Activated CD8-positive, alpha-beta T cell treated with anti-CD3 and anti-CD28 coated beads for 36 hours (primary cell): ENCODE data around the gene ABHD12. TPM values are rescaled to one million over a fixed set of nuclear protein-coding genes. Genes with fewer than 3 reads are reported as not detected.
"Not testable (repeated sequence)": the region's sequence is repeated elsewhere in the genome, so short reads cannot be mapped to it uniquely, and the experiment has no call there.

ENCODE experiments used
- ATAC-seq: fragments of 200-7000 bp; cut with Tn5 transposase; one replicate; pipeline ENCODE4 v1.10.0; 2021; ENCODE audit warnings: mild to moderate bottlenecking, moderate library complexity
- CTCF ChIA-PET: fragments of 350-600 bp; sonication (Branson Sonifier 250); formaldehyde crosslinking; loops from one replicate; lab custom pipeline; 2021; ENCODE audit warnings: antibody characterized with exemption; lab: Charles Lee
- POLR2A ChIA-PET: fragments of 350-600 bp; sonication (Branson Sonifier 250); formaldehyde crosslinking; loops from one replicate; lab custom pipeline; 2021; ENCODE audit warnings: antibody characterized with exemption; lab: Charles Lee
- DNase-seq: peaks from one replicate; pipeline ENCODE4 v3.0.0-alpha.2; 2020
- H3K27ac Mint-ChIP-seq: one replicate; pipeline ENCODE4 v1.8.0; 2021; ENCODE audit warnings: mild to moderate bottlenecking, mixed read lengths
- H3K27me3 Mint-ChIP-seq: one replicate; pipeline ENCODE4 v1.8.0; 2021; ENCODE audit warnings: mixed read lengths
- H3K36me3 Mint-ChIP-seq: one replicate; pipeline ENCODE4 v1.8.0; 2021; ENCODE audit warnings: low read depth, mixed read lengths
- H3K4me1 Mint-ChIP-seq: one replicate; pipeline ENCODE4 v1.8.0; 2021; ENCODE audit warnings: low read depth, mixed read lengths
- H3K4me3 Mint-ChIP-seq: one replicate; pipeline ENCODE4 v1.8.0; 2021; ENCODE audit warnings: mild to moderate bottlenecking, moderate library complexity, mixed read lengths
- H3K9me3 Mint-ChIP-seq: one replicate; pipeline ENCODE4 v1.8.0; 2021; ENCODE audit warnings: mixed read lengths
- CTCF ChIP-seq: fragments of 200-600 bp; IDR thresholded peaks from one replicate; pipeline ENCODE4 v1.8.0; 2022; ENCODE audit warnings: antibody characterized with exemption, mild to moderate bottlenecking
- intact Hi-C: fragments of 100-400 bp; cut with micrococcal nuclease; formaldehyde crosslinking; loops from one replicate; pipeline ENCODE4 v1.10.0; 2022
- total RNA-seq, 2 experiments: library from RNA; stranded (reverse); gene quantifications; one replicate each; pipeline ENCODE4 v1.2.3, GENCODE V29; 2021

Gene ABHD12
- total RNA-seq, 2 experiments from 2014 or later, result 16.0 to 17.0 TPM

GRCh38 chr20:25269057-25269832, 121.4 kb downstream of the ABHD12 start:
- POLR2A ChIA-PET, result no interaction called here
- Mint-ChIP-seq H3K4me3 (no peak overlapping the region), H3K4me1 (peaks cover 8% of the 10 kb centered on the region), H3K9me3 (no peaks in the 10 kb centered on the region), H3K27me3 (no peaks in the 10 kb centered on the region), H3K27ac (no peak overlapping the region), H3K36me3 (peaks cover 21% of the 10 kb centered on the region)
- DNase-seq (no peak), ATAC-seq (no peak)
- intact Hi-C loops, result no loop called here
- CTCF ChIA-PET, result interaction anchor here (1.5 kb wide), 1 partner anchor 27 kb away, joined by 4 read pairs; no protein-coding TSS in a partner anchor
- TF ChIP-seq CTCF, result no peak

GRCh38 chr20:25260770-25261437, 129.7 kb downstream of the ABHD12 start:
- peak; percentile 51 for DNase-seq
- H3K4me3 Mint-ChIP-seq, result peak overlapping the region; percentile 27
- ChIA-PET CTCF (interaction anchor here (0.7 to 3.2 kb wide), 12 partner anchors 10 to 267 kb away, joined by 3 to 10 read pairs (median 4); partner anchors contain the start of genes ENTPD6 and PYGB), POLR2A (interaction anchor here (6.3 kb wide), 1 partner anchor 12 kb away, joined by 41 read pairs; the partner anchor contains the start of gene PYGB)
- intact Hi-C loops, H3K9me3 Mint-ChIP-seq, ATAC-seq, H3K27me3 Mint-ChIP-seq: not testable (repeated sequence)
- H3K27ac Mint-ChIP-seq, result peak overlapping the region; percentile 89
- H3K36me3 Mint-ChIP-seq, result peaks cover 39% of the 10 kb centered on the region
- peaks cover 52% of the 10 kb centered on the region for H3K4me1 Mint-ChIP-seq

- ATAC-seq (peak; percentile 85), DNase-seq (peak; percentile 81)
- H3K27ac Mint-ChIP-seq, result peak overlapping the region; percentile 89
- H3K9me3 Mint-ChIP-seq, result no peaks in the 10 kb centered on the region
- peak; percentile 35 for TF ChIP-seq CTCF
- intact Hi-C loops, result loop anchor here (5.0 kb wide), 1 partner anchor 63 kb away; the partner anchor contains the start of gene ENTPD6
- H3K36me3 Mint-ChIP-seq, result peaks cover 39% of the 10 kb centered on the region
- peak overlapping the region; percentile 46 for H3K4me3 Mint-ChIP-seq
- CTCF ChIA-PET, result interaction anchor here (0.7 to 3.2 kb wide), 15 partner anchors 9 to 266 kb away, joined by 3 to 10 read pairs (median 3); partner anchors contain the start of genes ENTPD6 and PYGB
- POLR2A ChIA-PET, result interaction anchor here (6.3 kb wide), 1 partner anchor 11 kb away, joined by 41 read pairs; the partner anchor contains the start of gene PYGB
- peaks cover 54% of the 10 kb centered on the region for H3K4me1 Mint-ChIP-seq
- H3K27me3 Mint-ChIP-seq, result no peaks in the 10 kb centered on the region
These were observed 130.8 kb downstream of the ABHD12 start for GRCh38 chr20:25259788-25260254.

GRCh38 chr20:25259358-25259757, 131.3 kb downstream of the ABHD12 start:
- H3K4me3 Mint-ChIP-seq, result peak overlapping the region; percentile 46
- peak overlapping the region; percentile 89 for H3K27ac Mint-ChIP-seq
- no peaks in the 10 kb centered on the region for H3K9me3 Mint-ChIP-seq
- peaks cover 41% of the 10 kb centered on the region for H3K36me3 Mint-ChIP-seq
- H3K4me1 Mint-ChIP-seq, result peaks cover 57% of the 10 kb centered on the region
- intact Hi-C loops, result loop anchor here (5.0 kb wide), 1 partner anchor 62 kb away; the partner anchor contains the start of gene ENTPD6
- POLR2A ChIA-PET, result interaction anchor here (6.3 kb wide), 1 partner anchor 11 kb away, joined by 41 read pairs; the partner anchor contains the start of gene PYGB
- no peaks in the 10 kb centered on the region for H3K27me3 Mint-ChIP-seq
- no peak for TF ChIP-seq CTCF
- ATAC-seq (peak; percentile 71), DNase-seq (peak; percentile 58)
- CTCF ChIA-PET, result interaction anchor here (0.7 to 3.2 kb wide), 8 partner anchors 8 to 227 kb away, joined by 3 to 10 read pairs (median 4); partner anchors contain the start of gene PYGB

GRCh38 chr20:25258828-25259227, 131.8 kb downstream of the ABHD12 start:
- TF ChIP-seq CTCF, result no peak
- Mint-ChIP-seq H3K4me3 (no peak overlapping the region), H3K36me3 (peaks cover 37% of the 10 kb centered on the region), H3K9me3 (no peaks in the 10 kb centered on the region), H3K4me1 (peaks cover 59% of the 10 kb centered on the region), H3K27ac (peak overlapping the region; percentile 89), H3K27me3 (no peaks in the 10 kb centered on the region)
- CTCF ChIA-PET, result interaction anchor here (1.2 to 3.2 kb wide), 3 partner anchors 8 to 138 kb away, joined by 3 to 10 read pairs (median 5); no protein-coding TSS in a partner anchor
- intact Hi-C loops, result loop anchor here (5.0 kb wide), 1 partner anchor 62 kb away; the partner anchor contains the start of gene ENTPD6
- POLR2A ChIA-PET, result interaction anchor here (6.3 kb wide), 1 partner anchor 10 kb away, joined by 41 read pairs; the partner anchor contains the start of gene PYGB
- DNase-seq, result no peak
- no peak for ATAC-seq
